Neural cell (in vitro differentiated cells): ENCODE data around the gene RGS6.
"Not testable (repeated sequence)": the region's sequence is repeated elsewhere in the genome, so short reads cannot be mapped to it uniquely, and the experiment has no call there.

Source experiments
- EP300 ChIP-seq: fragments of 450-650 bp; conservative IDR thresholded peaks from 2 replicates; pipeline ENCODE4 v1.6.1; 2014; ENCODE audit warnings: antibody characterized with exemption, mild to moderate bottlenecking, moderate library complexity; ENCODE audit not compliant: poor library complexity, severe bottlenecking
- RAD21 ChIP-seq: fragments of 450-650 bp; conservative IDR thresholded peaks from 2 replicates; pipeline ENCODE4 v1.6.1; 2014; ENCODE audit warnings: antibody characterized with exemption, mild to moderate bottlenecking, moderate library complexity
- TAF1 ChIP-seq: IDR thresholded peaks from 2 replicates; pipeline ENCODE4 v1.6.1; 2012; ENCODE audit warnings: low read depth
- TF ChIP-seq, protein P1 (sequence below): fragments of 450-650 bp; IDR thresholded peaks from 2 replicates; pipeline ENCODE4 v1.5.1; 2014; ENCODE audit warnings: antibody characterized with exemption, mild to moderate bottlenecking, moderate library complexity; ENCODE audit not compliant: poor library complexity, severe bottlenecking

- TF ChIP-seq, protein P1, sequence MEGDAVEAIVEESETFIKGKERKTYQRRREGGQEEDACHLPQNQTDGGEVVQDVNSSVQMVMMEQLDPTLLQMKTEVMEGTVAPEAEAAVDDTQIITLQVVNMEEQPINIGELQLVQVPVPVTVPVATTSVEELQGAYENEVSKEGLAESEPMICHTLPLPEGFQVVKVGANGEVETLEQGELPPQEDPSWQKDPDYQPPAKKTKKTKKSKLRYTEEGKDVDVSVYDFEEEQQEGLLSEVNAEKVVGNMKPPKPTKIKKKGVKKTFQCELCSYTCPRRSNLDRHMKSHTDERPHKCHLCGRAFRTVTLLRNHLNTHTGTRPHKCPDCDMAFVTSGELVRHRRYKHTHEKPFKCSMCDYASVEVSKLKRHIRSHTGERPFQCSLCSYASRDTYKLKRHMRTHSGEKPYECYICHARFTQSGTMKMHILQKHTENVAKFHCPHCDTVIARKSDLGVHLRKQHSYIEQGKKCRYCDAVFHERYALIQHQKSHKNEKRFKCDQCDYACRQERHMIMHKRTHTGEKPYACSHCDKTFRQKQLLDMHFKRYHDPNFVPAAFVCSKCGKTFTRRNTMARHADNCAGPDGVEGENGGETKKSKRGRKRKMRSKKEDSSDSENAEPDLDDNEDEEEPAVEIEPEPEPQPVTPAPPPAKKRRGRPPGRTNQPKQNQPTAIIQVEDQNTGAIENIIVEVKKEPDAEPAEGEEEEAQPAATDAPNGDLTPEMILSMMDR: not testable (repeated sequence)
- not testable (repeated sequence) for TF ChIP-seq RAD21, EP300, TAF1
Measured at GRCh38 chr14:72477578-72477977, 545.3 kb downstream of the RGS6 start.
